Stimulated activated CD8-positive, alpha-beta memory T cell treated with anti-CD3 and anti-CD28 coated beads, Interleukin-15, amount 100 ng/mL, for 24 hours (primary cell): Measurements from ENCODE around the gene SOX13.

Experiments
- DNase-seq: peaks from one replicate; pipeline ENCODE4 v3.0.0-alpha.2; 2020; ENCODE audit warnings: low read depth

Gene SOX13

DNA sequence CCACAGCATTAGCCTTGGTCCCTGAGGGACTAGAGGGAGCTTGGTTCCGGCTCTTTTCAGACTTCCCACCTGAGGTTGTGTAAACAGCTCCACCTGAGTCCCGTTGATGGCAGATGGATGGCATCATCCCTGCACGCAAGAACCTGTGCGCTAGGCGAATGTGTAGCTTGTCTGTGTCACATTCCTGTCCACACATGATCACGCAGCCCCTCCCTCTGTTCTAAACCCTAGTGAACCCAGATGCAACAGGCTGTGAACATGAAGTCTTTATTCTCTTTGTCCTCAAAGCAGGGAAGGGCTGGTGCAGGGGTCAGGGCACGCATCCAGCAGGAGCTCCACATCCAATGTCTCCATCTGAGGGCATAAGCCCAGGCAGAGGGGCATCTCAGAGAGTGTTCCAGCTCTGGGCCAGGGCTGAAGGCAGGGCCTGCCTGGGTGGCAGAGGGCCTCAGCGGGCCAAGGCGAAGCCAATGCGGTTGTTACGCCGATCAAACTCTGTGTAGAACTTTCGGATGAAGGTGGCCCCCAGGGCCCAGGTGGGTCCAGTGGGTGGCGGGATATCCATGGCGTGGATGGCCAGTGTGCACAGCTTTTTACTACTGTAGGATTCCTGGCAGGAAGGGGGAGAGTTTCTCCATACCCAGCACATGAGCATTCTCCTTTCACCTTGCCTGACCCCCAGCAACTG is 81.8 kb downstream of the SOX13 start:
- no peak for DNase-seq

DNA sequence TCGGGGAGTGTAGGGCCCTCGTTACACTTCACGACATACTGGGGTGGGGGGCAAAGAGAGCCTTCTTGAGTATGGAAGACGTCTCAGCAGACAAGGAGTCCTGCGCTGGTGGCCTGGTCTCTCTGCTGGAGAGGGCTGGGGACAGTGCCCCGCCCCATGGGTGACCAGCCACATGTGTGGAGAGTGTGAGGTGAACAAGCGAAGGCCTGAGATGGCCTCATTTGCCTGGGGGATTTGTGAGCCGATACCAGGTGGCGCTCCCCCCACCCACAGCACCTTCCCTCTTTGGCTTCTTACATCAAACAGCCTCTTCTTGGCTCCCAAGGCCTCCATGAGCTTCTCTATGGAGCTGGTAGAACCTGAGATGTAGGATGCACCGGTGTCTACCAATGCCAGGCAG is 83.0 kb downstream of the SOX13 start:
- no peak for DNase-seq

DNA sequence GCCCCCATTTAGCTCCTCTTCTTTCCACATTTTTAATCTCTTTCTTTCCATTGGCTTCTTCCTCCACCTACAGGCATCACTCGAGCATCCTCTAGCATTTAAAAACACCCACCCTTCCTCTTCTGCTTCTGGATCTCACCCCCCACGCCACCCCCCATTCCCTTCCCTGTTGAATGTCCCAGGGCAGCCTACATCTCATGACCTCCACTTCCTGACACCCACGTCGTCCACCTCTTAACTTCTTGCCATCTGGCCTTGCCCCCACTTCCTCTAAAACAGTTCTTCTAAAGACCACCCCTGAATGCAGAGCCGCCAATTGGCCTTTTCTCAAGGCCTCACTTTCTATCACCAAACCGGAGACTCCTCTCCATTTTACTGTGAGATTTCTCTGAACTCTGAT is 85.0 kb downstream of the SOX13 start:
- no peak for DNase-seq

DNA sequence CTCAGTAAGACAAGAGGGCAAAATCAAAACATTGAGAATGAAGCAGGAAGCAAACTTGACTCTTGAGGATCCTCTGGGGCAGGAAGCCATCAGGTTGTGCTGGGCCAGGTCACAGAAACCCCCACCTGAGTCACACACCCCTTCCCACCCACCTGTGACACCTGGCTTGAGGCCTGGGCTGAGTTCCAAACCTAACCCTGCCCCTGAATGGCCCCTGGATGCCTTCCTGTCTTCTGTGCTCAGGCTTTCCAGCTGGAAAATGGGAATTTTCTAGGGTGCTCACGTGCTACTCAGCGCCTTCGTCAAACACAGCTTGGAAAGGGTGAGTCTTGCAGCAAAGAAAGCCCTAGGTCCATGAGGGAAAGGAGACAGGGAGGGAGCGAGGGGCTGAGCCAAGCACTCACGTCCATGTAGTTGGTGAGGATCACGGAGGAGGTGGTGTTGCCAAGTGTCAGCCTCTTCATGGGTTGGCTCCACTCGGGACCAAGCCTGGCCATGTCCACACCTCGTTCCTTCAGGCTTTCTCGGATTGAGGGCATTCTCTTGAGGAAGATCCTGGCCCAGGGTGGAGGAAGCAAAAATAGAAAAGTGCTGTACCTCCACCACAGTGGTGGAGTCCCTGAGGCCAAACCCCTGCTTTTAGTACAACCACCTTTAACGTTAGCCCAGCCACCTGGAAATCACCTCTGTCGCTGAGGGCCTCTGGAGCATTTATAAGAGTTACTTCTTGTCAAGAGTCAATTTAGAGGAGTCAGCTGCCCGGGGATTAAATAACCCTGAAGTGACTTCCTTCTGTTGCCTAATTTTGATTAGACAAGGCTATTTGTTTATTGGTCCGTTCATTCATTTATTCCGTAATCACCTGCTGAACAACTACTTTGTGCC is 88.9 kb downstream of the SOX13 start:
- DNase-seq, result no peak

DNA sequence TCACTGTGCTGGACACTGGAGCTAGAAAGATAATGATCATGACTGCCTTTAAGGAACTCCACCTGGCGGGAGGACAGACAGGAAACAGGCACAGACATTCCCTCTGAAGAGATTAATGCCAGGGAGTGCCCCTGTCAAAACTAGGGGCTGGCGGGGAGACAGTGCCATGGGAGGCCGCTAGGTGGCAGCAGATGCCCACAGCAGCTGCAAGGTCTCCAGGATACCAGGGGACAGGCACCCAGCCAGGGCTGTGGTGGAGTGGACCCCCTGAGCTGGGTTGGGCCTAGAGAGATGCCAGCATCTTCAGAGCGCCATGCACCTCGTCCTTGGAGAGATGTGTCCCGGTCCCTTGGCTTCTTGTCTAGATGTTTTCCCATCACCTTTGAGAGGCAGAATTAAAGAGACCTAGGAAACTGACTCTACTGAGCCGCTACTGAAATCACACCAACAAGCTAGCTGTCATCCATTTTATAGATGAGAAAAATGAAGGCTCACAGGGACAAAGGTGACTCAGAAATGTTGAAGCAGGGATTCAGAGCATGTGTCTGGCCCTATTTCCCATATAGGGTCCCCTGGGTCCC is 89.7 kb downstream of the SOX13 start:
- DNase-seq, result peak; percentile 67

DNA sequence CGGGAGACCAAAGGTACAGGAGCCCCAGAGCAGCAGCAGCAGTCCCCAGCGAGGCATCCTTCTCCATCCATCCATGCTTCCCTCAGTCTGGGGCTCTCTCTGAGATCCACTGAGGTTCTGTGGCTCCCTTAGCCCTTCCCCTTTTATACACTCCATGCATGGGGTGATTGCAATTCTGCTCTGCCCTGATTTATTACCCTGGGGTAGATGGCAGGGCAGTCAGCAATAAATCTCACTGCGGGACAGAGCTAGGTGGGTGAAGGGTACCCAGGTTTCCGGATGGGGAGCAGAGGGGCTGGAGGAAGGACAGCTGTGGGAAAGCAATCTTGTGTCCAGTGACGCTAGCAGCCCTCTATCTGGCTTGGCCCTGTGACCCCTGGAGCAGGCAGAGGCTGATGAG is 93.3 kb downstream of the SOX13 start, which contains the start of gene REN:
TSS of gene REN (minus strand) at position 119 of the 400 bp plus-strand sequence. CDS start at position 75, 44 bp downstream.
- no peak for DNase-seq

DNA sequence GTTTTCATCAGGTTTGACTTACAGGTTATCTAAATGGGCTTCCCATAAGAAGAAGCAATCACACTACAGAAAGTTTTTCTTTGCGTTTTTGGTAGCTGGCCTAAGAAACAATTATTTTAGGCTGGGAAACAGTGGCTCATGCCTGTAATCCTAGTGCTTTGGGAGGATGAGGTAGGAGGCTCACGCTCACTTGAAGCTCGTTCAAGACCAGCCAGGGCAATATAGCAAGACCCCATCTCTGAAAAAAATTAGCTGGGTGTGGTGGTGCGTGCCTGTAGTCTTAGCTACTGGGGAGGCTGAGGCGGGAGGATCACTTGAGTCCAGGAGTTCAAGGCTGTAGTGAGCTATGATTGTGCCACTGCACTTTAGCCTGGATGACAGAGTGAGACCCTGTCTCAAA is 94.8 kb downstream of the SOX13 start:
- DNase-seq, result no peak

DNA sequence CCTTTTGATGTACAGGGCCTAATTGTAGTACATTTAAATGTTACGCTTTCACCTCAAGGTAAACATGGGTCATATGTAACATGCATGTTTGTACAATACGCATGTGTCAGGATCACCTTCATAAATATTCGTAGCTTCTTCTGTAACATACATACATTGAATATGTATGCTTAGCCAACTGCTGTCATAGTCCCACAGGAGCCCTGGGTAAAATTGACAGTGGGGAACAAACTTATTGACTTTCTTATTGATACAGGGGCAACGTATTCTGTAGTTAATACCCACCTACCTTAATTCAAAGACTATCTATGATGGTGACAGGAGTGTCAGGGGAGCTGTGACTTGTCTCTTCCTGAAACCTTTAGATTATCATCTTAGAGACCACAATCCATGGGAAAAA is 96.9 kb downstream of the SOX13 start:
- DNase-seq, result no peak

DNA sequence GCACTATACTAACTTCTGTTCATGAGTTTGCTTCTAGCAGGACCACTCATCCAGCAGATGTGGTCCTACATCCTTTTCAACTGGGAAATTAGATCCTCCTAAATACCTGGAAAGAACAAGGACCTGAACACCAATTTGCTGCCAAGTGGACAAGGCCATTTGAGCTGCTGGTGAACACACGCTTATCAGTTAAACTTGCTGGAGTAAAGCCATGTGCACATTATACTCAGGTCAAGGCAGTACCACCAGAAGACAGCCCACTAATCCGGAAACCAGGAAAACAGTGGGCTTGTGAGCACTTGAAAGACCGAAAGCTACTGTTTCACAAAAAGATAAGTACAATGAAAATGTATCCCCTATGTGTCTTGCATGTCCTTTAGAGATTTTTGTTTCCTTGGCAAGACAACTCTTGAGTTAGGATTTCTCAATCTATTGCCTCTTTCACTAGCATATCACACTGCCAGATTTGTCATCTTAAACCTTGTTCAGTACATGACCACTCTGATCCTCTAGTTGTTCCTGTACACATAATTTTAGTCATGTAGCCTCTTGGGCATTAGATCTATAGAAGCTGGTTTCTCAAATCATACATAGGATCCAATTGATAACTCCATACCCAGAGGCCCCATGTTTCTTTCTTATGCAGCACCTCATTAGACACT is 97.7 kb downstream of the SOX13 start:
- DNase-seq, result no peak

DNA sequence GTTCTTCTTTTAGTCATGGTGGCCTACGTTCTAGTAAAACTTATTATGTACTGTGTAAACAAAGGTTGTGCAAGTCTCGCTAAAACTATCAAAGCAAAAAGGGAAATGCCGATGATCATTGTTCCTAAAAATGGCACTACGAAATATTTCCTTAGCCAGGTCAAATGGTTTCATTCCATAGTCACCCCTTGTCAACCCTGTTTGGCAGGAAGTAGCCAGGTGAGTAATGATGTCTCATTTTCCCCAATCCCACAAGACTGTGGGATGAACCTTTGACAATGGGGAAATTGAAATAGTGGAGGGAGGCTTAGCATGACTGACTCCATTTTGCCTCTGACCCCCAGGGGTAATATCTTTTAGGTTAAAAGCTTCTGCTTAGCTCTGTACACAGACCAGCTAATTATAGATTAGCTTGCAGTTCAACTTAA is 98.8 kb downstream of the SOX13 start:
- no peak for DNase-seq

DNA sequence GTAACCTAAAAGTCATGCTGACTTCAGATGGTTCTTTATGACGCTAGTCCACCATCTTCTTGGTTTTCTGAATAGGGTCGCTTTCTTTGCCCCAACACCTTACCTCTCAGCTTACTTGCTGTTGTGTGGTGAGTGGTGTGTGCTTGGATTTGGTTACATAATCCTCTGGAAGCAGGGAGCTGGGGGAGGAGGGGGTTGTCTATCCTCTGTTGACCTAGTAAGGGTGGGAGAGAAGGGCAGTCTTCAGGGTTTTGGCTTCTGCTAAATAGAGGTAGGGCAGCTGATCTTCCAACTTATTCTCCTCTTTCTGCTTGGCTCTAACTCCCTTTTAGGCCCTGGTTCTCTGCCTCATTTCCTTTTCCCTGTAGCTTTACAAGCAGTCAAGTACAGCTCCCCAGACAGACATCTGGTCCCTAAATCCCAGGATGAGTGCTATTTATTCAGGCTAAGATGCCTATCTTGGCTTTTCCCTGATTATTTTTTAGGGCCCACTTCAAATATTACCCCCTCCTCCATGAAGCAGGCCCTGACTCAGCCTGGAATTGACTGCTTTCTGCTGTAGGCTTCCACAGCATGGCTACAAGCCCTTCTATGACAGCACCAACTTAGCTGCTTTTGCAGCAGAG is 99.6 kb downstream of the SOX13 start:
- no peak for DNase-seq

DNA sequence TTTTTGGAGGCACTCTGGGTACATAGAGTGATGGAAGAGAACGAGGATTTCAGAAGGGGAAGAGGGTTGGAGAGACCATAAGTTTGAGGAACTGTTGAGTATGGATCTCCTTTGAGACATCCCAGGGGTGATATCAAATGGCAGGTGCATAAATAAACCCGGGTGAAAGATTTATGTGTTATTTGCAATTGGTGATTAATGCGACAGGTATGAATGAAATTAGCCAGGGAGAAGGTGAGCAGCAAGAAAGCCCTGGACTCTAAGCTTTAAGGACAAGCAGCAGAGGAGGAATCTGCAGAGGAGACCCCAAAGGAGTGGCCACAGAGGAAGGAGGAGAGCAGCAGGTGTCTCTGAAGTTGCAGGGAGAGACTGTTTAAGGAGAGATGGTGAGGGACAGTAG is 102.0 kb downstream of the SOX13 start:
- no peak for DNase-seq

DNA sequence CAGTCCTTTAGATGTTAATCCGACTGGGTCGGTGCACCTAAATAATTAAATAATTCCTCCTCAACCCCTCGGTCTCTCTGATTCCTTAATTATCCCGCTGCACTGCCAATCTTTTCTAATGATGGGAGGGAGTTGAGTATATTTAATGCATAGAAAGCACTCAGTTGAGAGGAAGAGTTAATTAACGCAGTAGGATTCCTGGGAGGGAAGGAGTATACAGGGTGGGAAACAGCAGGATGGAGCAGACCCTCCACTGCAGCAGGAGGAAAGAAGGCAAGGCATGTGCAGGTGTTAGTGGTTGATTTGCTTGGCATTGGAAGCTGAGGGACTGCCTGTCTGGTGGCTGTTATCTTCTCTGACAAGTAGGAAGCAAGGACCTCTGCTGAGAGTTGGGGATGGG is 103.1 kb downstream of the SOX13 start:
- DNase-seq, result no peak

DNA sequence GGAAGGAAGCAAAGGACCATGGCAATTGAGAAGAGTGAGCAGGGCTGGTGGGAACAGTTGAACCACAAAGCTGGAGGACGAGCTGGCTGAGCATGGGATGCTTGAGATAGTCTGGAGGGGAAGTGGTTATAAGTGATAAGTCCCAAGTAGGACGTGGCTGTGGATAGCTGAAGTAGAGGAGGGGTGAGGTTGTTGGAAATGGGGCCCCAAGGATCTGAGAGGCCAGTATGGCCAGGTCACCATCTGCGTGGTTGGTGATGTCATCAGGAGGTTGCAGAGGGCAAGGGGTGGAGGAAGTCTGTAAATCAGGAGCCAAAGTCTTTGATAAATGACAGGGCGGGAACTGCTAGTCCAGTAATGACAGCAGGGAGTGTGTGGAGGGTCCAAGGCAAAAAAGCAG is 104.2 kb downstream of the SOX13 start:
- DNase-seq, result no peak
